Measurements from ENCODE around the gene SDHAF1. TPM values are rescaled to one million over a fixed set of nuclear protein-coding genes. Genes with fewer than 3 reads are reported as not detected.
"Not testable (repeated sequence)": the region's sequence is repeated elsewhere in the genome, so short reads cannot be mapped to it uniquely, and the experiment has no call there.

Gene SDHAF1
- polyA plus RNA-seq, 2 donors: 8.6 to 18.0 TPM

GRCh38 chr19:35960432-35960972 lies 34.5 kb upstream of the SDHAF1 start:
- H3K27me3 ChIP-seq (ENCODE audit: control insufficient read depth in 1 of 2, insufficient read depth in 2 of 2, low read length in 2 of 2): peaks cover 0 to 5% of the 10 kb centered on the region in 2 donors
- H3K27ac ChIP-seq (ENCODE audit: low read depth in 2 of 2, low read length in 1 of 2): no peak overlapping the region
- no peaks in the 10 kb centered on the region for H3K36me3 ChIP-seq (ENCODE audit: control insufficient read depth in 2 of 2, insufficient read depth in 2 of 2, low read length in 1 of 2)
- no peak overlapping the region for H3K4me3 ChIP-seq (ENCODE audit: low read depth in 1 of 2, low read length in 2 of 2)
- H3K4me1 ChIP-seq (ENCODE audit: control insufficient read depth in 2 of 2, insufficient read depth in 2 of 2, low read length in 1 of 2): peaks cover 2 to 11% of the 10 kb centered on the region in 2 donors
- WGBS, 2 donors: 82 to 88% methylated on average over 7 of the region's 7 CpGs
- H3K9me3 ChIP-seq (ENCODE audit: control insufficient read depth in 2 of 2, insufficient read depth in 1 of 2, low read depth in 1 of 2, low read length in 1 of 2): peaks cover 0 to 2% of the 10 kb centered on the region in 2 donors

GRCh38 chr19:35963514-35963913 lies 31.5 kb upstream of the SDHAF1 start:
- H3K36me3 ChIP-seq (ENCODE audit: control insufficient read depth in 2 of 2, insufficient read depth in 2 of 2, low read length in 1 of 2): no peaks in the 10 kb centered on the region
- peaks cover 0 to 5% of the 10 kb centered on the region in 2 donors for H3K27me3 ChIP-seq (ENCODE audit: control insufficient read depth in 1 of 2, insufficient read depth in 2 of 2, low read length in 2 of 2)
- WGBS, 2 donors: 11 to 16% methylated on average over 9 of the region's 9 CpGs
- H3K27ac ChIP-seq (ENCODE audit: low read depth in 2 of 2, low read length in 1 of 2): no peak overlapping the region
- peaks cover 0 to 2% of the 10 kb centered on the region in 2 donors for H3K9me3 ChIP-seq (ENCODE audit: control insufficient read depth in 2 of 2, insufficient read depth in 1 of 2, low read depth in 1 of 2, low read length in 1 of 2)
- H3K4me1 ChIP-seq (ENCODE audit: control insufficient read depth in 2 of 2, insufficient read depth in 2 of 2, low read length in 1 of 2): peaks cover 2 to 11% of the 10 kb centered on the region in 2 donors
- H3K4me3 ChIP-seq (ENCODE audit: low read depth in 1 of 2, low read length in 2 of 2): no peak overlapping the region

- WGBS, 2 donors: 74 to 78% methylated on average over 3 of the region's 3 CpGs
- H3K27ac ChIP-seq (ENCODE audit: low read depth in 2 of 2, low read length in 1 of 2): no peak overlapping the region
Measured at GRCh38 chr19:35966771-35967170, 28.2 kb upstream of the SDHAF1 start.

GRCh38 chr19:35973487-35973886 lies 21.5 kb upstream of the SDHAF1 start:
- 39 to 42% methylated on average over 8 of the region's 8 CpGs for WGBS, 2 donors
- H3K36me3 ChIP-seq (ENCODE audit: control insufficient read depth in 2 of 2, insufficient read depth in 2 of 2, low read length in 1 of 2): no peaks in the 10 kb centered on the region
- no peaks in the 10 kb centered on the region for H3K4me1 ChIP-seq (ENCODE audit: control insufficient read depth in 2 of 2, insufficient read depth in 2 of 2, low read length in 1 of 2)
- no peak overlapping the region for H3K27ac ChIP-seq (ENCODE audit: low read depth in 2 of 2, low read length in 1 of 2)
- H3K27me3 ChIP-seq (ENCODE audit: control insufficient read depth in 1 of 2, insufficient read depth in 2 of 2, low read length in 2 of 2): no peaks in the 10 kb centered on the region
- H3K4me3 ChIP-seq (ENCODE audit: low read depth in 1 of 2, low read length in 2 of 2): no peak overlapping the region
- no peaks in the 10 kb centered on the region for H3K9me3 ChIP-seq (ENCODE audit: control insufficient read depth in 2 of 2, insufficient read depth in 1 of 2, low read depth in 1 of 2, low read length in 1 of 2)

More at GRCh38 chr19:35966771-35967170, 28.2 kb upstream of the SDHAF1 start:
- Histone ChIP-seq H3K9me3 (ENCODE audit: control insufficient read depth in 2 of 2, insufficient read depth in 1 of 2, low read depth in 1 of 2, low read length in 1 of 2) (no peaks in the 10 kb centered on the region), H3K4me1 (ENCODE audit: control insufficient read depth in 2 of 2, insufficient read depth in 2 of 2, low read length in 1 of 2) (no peaks in the 10 kb centered on the region), H3K27me3 (ENCODE audit: control insufficient read depth in 1 of 2, insufficient read depth in 2 of 2, low read length in 2 of 2) (no peaks in the 10 kb centered on the region), H3K4me3 (ENCODE audit: low read depth in 1 of 2, low read length in 2 of 2) (no peak overlapping the region), H3K36me3 (ENCODE audit: control insufficient read depth in 2 of 2, insufficient read depth in 2 of 2, low read length in 1 of 2) (no peaks in the 10 kb centered on the region)

GRCh38 chr19:35975608-35976214 lies 19.3 kb upstream of the SDHAF1 start:
- Histone ChIP-seq H3K27me3 (ENCODE audit: control insufficient read depth in 1 of 2, insufficient read depth in 2 of 2, low read length in 2 of 2) (no peaks in the 10 kb centered on the region), H3K27ac (ENCODE audit: low read depth in 2 of 2, low read length in 1 of 2) (no peak overlapping the region), H3K9me3 (ENCODE audit: control insufficient read depth in 2 of 2, insufficient read depth in 1 of 2, low read depth in 1 of 2, low read length in 1 of 2) (no peaks in the 10 kb centered on the region), H3K36me3 (ENCODE audit: control insufficient read depth in 2 of 2, insufficient read depth in 2 of 2, low read length in 1 of 2) (no peaks in the 10 kb centered on the region), H3K4me1 (ENCODE audit: control insufficient read depth in 2 of 2, insufficient read depth in 2 of 2, low read length in 1 of 2) (no peaks in the 10 kb centered on the region), H3K4me3 (ENCODE audit: low read depth in 1 of 2, low read length in 2 of 2) (no peak overlapping the region)
- 32 to 41% methylated on average over 5 of the region's 5 CpGs for WGBS, 2 donors

GRCh38 chr19:35977446-35978222 lies 17.4 kb upstream of the SDHAF1 start:
- WGBS, 2 donors: 52 to 56% methylated on average over 14 of the region's 14 CpGs
- Histone ChIP-seq H3K9me3 (ENCODE audit: control insufficient read depth in 2 of 2, insufficient read depth in 1 of 2, low read depth in 1 of 2, low read length in 1 of 2) (no peaks in the 10 kb centered on the region), H3K4me3 (ENCODE audit: low read depth in 1 of 2, low read length in 2 of 2) (no peak overlapping the region), H3K4me1 (ENCODE audit: control insufficient read depth in 2 of 2, insufficient read depth in 2 of 2, low read length in 1 of 2) (no peaks in the 10 kb centered on the region), H3K36me3 (ENCODE audit: control insufficient read depth in 2 of 2, insufficient read depth in 2 of 2, low read length in 1 of 2) (no peaks in the 10 kb centered on the region), H3K27me3 (ENCODE audit: control insufficient read depth in 1 of 2, insufficient read depth in 2 of 2, low read length in 2 of 2) (no peaks in the 10 kb centered on the region), H3K27ac (ENCODE audit: low read depth in 2 of 2, low read length in 1 of 2) (no peak overlapping the region)

GRCh38 chr19:35978271-35978670 lies 16.7 kb upstream of the SDHAF1 start:
- Histone ChIP-seq H3K27me3 (ENCODE audit: control insufficient read depth in 1 of 2, insufficient read depth in 2 of 2, low read length in 2 of 2) (no peaks in the 10 kb centered on the region), H3K9me3 (ENCODE audit: control insufficient read depth in 2 of 2, insufficient read depth in 1 of 2, low read depth in 1 of 2, low read length in 1 of 2) (no peaks in the 10 kb centered on the region), H3K36me3 (ENCODE audit: control insufficient read depth in 2 of 2, insufficient read depth in 2 of 2, low read length in 1 of 2) (no peaks in the 10 kb centered on the region), H3K4me1 (ENCODE audit: control insufficient read depth in 2 of 2, insufficient read depth in 2 of 2, low read length in 1 of 2) (no peaks in the 10 kb centered on the region), H3K4me3 (ENCODE audit: low read depth in 1 of 2, low read length in 2 of 2) (no peak overlapping the region), H3K27ac (ENCODE audit: low read depth in 2 of 2, low read length in 1 of 2) (no peak overlapping the region)
- WGBS, 2 donors: 45 to 50% methylated on average over 5 of the region's 5 CpGs

- no peaks in the 10 kb centered on the region for H3K4me1 ChIP-seq (ENCODE audit: control insufficient read depth in 2 of 2, insufficient read depth in 2 of 2, low read length in 1 of 2)
- H3K9me3 ChIP-seq (ENCODE audit: control insufficient read depth in 2 of 2, insufficient read depth in 1 of 2, low read depth in 1 of 2, low read length in 1 of 2): no peaks in the 10 kb centered on the region
- H3K4me3 ChIP-seq (ENCODE audit: low read depth in 1 of 2, low read length in 2 of 2): no peak overlapping the region
- no peak overlapping the region for H3K27ac ChIP-seq (ENCODE audit: low read depth in 2 of 2, low read length in 1 of 2)
- H3K36me3 ChIP-seq (ENCODE audit: control insufficient read depth in 2 of 2, insufficient read depth in 2 of 2, low read length in 1 of 2): no peaks in the 10 kb centered on the region
- H3K27me3 ChIP-seq (ENCODE audit: control insufficient read depth in 1 of 2, insufficient read depth in 2 of 2, low read length in 2 of 2): no peaks in the 10 kb centered on the region
- WGBS, 2 donors: 62 to 63% methylated on average over 20 of the region's 20 CpGs
Measured at GRCh38 chr19:35978832-35979365, 16.1 kb upstream of the SDHAF1 start.

- not testable (repeated sequence) for H3K4me3 ChIP-seq (ENCODE audit: low read depth in 1 of 2, low read length in 2 of 2); H3K36me3 ChIP-seq (ENCODE audit: control insufficient read depth in 2 of 2, insufficient read depth in 2 of 2, low read length in 1 of 2); H3K9me3 ChIP-seq (ENCODE audit: control insufficient read depth in 2 of 2, insufficient read depth in 1 of 2, low read depth in 1 of 2, low read length in 1 of 2); H3K27ac ChIP-seq (ENCODE audit: low read depth in 2 of 2, low read length in 1 of 2); H3K27me3 ChIP-seq (ENCODE audit: control insufficient read depth in 1 of 2, insufficient read depth in 2 of 2, low read length in 2 of 2); H3K4me1 ChIP-seq (ENCODE audit: control insufficient read depth in 2 of 2, insufficient read depth in 2 of 2, low read length in 1 of 2)
- WGBS, 2 donors: 83 to 85% methylated on average over 4 of the region's 4 CpGs
Measured at GRCh38 chr19:35980997-35981396, 14.0 kb upstream of the SDHAF1 start.
